Measurements from ENCODE around the gene DUSP9. TPM values are rescaled to one million over a fixed set of nuclear protein-coding genes. Genes with fewer than 3 reads are reported as not detected.

DUSP9 gene
- total RNA-seq, 1 experiment from 2014 or later, result 2.4 TPM

DNA sequence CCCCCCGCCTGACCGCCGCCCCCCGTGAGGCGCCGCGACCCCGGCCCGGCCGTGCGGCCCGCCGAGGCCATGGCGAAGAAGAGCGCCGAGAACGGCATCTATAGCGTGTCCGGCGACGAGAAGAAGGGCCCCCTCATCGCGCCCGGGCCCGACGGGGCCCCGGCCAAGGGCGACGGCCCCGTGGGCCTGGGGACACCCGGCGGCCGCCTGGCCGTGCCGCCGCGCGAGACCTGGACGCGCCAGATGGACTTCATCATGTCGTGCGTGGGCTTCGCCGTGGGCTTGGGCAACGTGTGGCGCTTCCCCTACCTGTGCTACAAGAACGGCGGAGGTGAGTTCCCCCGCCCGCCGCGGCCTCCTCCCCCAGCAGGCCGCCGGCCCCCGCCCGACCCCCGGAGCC is 41.5 kb downstream of the DUSP9 start:
- Histone ChIP-seq H3K4me2 (ENCODE audit: insufficient read depth, insufficient read length, low read length) (peak overlapping the region; percentile 21), H3K79me1 (ENCODE audit: insufficient read depth, low read depth, low read length, poor library complexity, severe bottlenecking) (no peaks in the 10 kb centered on the region), H4K20me1 (ENCODE audit: control insufficient read depth, insufficient read depth, insufficient read length) (peaks cover 5% of the 10 kb centered on the region), H2BK5ac (ENCODE audit: insufficient read length, low read length) (no peak overlapping the region), H3K18ac (ENCODE audit: insufficient read length, low read depth, low read length) (no peak overlapping the region), H3K79me2 (ENCODE audit: insufficient read depth, low read length) (no peaks in the 10 kb centered on the region; the same call in 1 of the 2 replicates), H4K91ac (ENCODE audit: insufficient read length, low read depth, low read length) (no peak overlapping the region), H2BK12ac (ENCODE audit: insufficient read length, low read depth, low read length) (no peak overlapping the region), H2AFZ (ENCODE audit: low read length) (no peak overlapping the region), H3K23ac (ENCODE audit: insufficient read length, low read depth, low read length) (no peak overlapping the region), H3K27ac (ENCODE audit: insufficient read length, low read depth, low read length) (no peak overlapping the region), H3K56ac (ENCODE audit: insufficient read length, low read depth, low read length) (no peak overlapping the region), H4K5ac (ENCODE audit: insufficient read length, low read depth, low read length) (no peak overlapping the region), H3T11ph (ENCODE audit: low read length) (no peak overlapping the region), H3K4me1 (ENCODE audit: insufficient read depth, low read length) (no peaks in the 10 kb centered on the region; the same call in 1 of the 2 replicates), H3K9me3 (ENCODE audit: control insufficient read depth, low read depth, low read length) (peaks cover 6% of the 10 kb centered on the region), H2BK15ac (ENCODE audit: low read depth, low read length) (no peak overlapping the region), H4K8ac (replicated peaks; ENCODE audit: insufficient read length, low read depth, low read length) (no peak overlapping the region), H2BK120ac (ENCODE audit: low read depth, low read length, poor library complexity, severe bottlenecking) (no peak overlapping the region), H3K23me2 (ENCODE audit: insufficient read length, low read depth, low read length, poor library complexity, severe bottlenecking) (no peaks in the 10 kb centered on the region), H2AK5ac (ENCODE audit: insufficient read length, low read length) (no peak overlapping the region), H2BK20ac (ENCODE audit: low read depth, low read length, poor library complexity, severe bottlenecking) (no peak overlapping the region), H3K9ac (ENCODE audit: extremely low read depth, insufficient read length, low read length) (no peak overlapping the region), H3K4ac (ENCODE audit: low read depth, low read length) (no peak overlapping the region), H3K27me3 (ENCODE audit: insufficient read depth, low read length) (no peaks in the 10 kb centered on the region), H3K14ac (ENCODE audit: insufficient read depth, low read length) (0 out of 2 replicates have a peak overlapping the region, but pooled peaks have one; percentile 65)
- no peak for DNase-seq
- Mint-ChIP-seq H3K36me3 (ENCODE audit: insufficient read depth in 1 of 3, low read depth in 3 of 3) (peaks cover 17 to 42% (median 41%) of the 10 kb centered on the region in 3 experiments), H3K4me1 (peaks cover 14 to 19% of the 10 kb centered on the region in 2 experiments), H3K9me3 (peaks cover 31 to 53% of the 10 kb centered on the region in 2 experiments), H3K4me3 (peak overlapping the region in 1 of 2 experiments; percentile 34; a peak in 2 of 5 replicates), H3K27me3 (ENCODE audit: low read depth) (peaks cover 2% of the 10 kb centered on the region; the same call in 1 of the 2 replicates), H3K27ac (no peak overlapping the region)
- no CpG with 5 or more reads among the region's 57 CpGs for WGBS (ENCODE audit: extremely low coverage, insufficient read length, low lambda C conversion rate)
- TF ChIP-seq, protein P1, sequence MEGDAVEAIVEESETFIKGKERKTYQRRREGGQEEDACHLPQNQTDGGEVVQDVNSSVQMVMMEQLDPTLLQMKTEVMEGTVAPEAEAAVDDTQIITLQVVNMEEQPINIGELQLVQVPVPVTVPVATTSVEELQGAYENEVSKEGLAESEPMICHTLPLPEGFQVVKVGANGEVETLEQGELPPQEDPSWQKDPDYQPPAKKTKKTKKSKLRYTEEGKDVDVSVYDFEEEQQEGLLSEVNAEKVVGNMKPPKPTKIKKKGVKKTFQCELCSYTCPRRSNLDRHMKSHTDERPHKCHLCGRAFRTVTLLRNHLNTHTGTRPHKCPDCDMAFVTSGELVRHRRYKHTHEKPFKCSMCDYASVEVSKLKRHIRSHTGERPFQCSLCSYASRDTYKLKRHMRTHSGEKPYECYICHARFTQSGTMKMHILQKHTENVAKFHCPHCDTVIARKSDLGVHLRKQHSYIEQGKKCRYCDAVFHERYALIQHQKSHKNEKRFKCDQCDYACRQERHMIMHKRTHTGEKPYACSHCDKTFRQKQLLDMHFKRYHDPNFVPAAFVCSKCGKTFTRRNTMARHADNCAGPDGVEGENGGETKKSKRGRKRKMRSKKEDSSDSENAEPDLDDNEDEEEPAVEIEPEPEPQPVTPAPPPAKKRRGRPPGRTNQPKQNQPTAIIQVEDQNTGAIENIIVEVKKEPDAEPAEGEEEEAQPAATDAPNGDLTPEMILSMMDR (conservative IDR thresholded peaks at IDR 0.05), result no peak
